Kidney (tissue), 14 donors: ENCODE results near the gene ABLIM3. TPM values are rescaled to one million over a fixed set of nuclear protein-coding genes. Genes with fewer than 3 reads are reported as not detected.

Experiments
- DNase-seq, 5 donors: peaks; one replicate each; pipeline ENCODE4 v3.0.0-alpha.2; 2013 to 2020
- FAIRE-seq: peaks from 2 replicates; lab custom pipeline; 2012; peaks lifted over from hg19 to GRCh38; lab: Jason Lieb, UNC
- H3K27ac ChIP-seq, 2 donors: one replicate each; pipeline ENCODE4 v1.7.0; 2013; ENCODE audit warnings: low read depth in 2 of 2, low read length in 2 of 2, inconsistent platforms in 1 of 2
- H3K27me3 ChIP-seq: one replicate; pipeline ENCODE4 v1.7.1; 2013; ENCODE audit warnings: low read length, inconsistent platforms; ENCODE audit not compliant: control insufficient read depth, insufficient read depth
- H3K36me3 ChIP-seq, 3 donors: one replicate each; pipeline versions ENCODE4 v1.7.0 to v1.7.1; 2013; ENCODE audit warnings: low read length in 3 of 3, control low read depth in 1 of 3, inconsistent platforms in 1 of 3; ENCODE audit not compliant: insufficient read depth in 3 of 3, control insufficient read depth in 2 of 3
- H3K4me1 ChIP-seq, 3 donors: one replicate each; pipeline versions ENCODE4 v1.7.0 to v1.7.1; 2013; ENCODE audit warnings: low read length in 3 of 3, inconsistent platforms in 1 of 3, low read depth in 1 of 3; ENCODE audit not compliant: control insufficient read depth in 2 of 3, insufficient read depth in 2 of 3
- H3K4me3 ChIP-seq, 3 donors: one replicate each; pipeline versions ENCODE4 v1.7.0 to v1.8.1; 2013; ENCODE audit warnings: low read length in 3 of 3, control low read depth in 1 of 3, inconsistent platforms in 1 of 3
- H3K9ac ChIP-seq, 3 donors: one replicate each; pipeline versions ENCODE4 v1.7.0 to v1.7.1; 2013; ENCODE audit warnings: low read length in 3 of 3, control low read depth in 1 of 3, inconsistent platforms in 1 of 3
- H3K9me3 ChIP-seq, 3 donors: one replicate each; pipeline versions ENCODE4 v1.7.0 to v1.7.1; 2013; ENCODE audit warnings: low read length in 3 of 3, control low read depth in 1 of 3, inconsistent platforms in 1 of 3; ENCODE audit not compliant: control insufficient read depth in 2 of 3, insufficient read depth in 1 of 3
- intact Hi-C: fragments of 100-400 bp; cut with DNase I; formaldehyde crosslinking; loops from one replicate; pipeline ENCODE4 v1.11.1; 2022
- polyA plus RNA-seq: library from polyadenylated mRNA; stranded (reverse); fragments of 350-450 nt; fragmentation: Illumina TruSeq; extraction: RNeasy Lipid Tissue Mini Kit (QIAGEN cat#74804); gene quantifications from one replicate; pipeline ENCODE4 v1.2.3, GENCODE V29; 2014; ENCODE audit warnings: low read depth, low replicate concordance; ENCODE audit not compliant: insufficient read depth
- total RNA-seq: library from RNA; stranded (reverse); fragmentation: NEBNext Ultra II Directional; extraction: Animal tissue kit (Norgen Biotek cat#: 25700); gene quantifications from one replicate; pipeline ENCODE4 v1.2.1, GENCODE V29; 2021
- TF ChIP-seq, protein P1 (sequence below): IDR thresholded peaks from 3 replicates; pipeline ENCODE4 v1.5.1; 2012; ENCODE audit warnings: mild to moderate bottlenecking, moderate library complexity, borderline replicate concordance; ENCODE audit not compliant: insufficient read depth; ENCODE audit errors: extremely low read depth
- donor health status: control.
- donor health status: control.
- donor health status: control.
- donor health status: control.
- donor health status: control.
- donor health status: DM: yes; HTN: yes; CAD: no.
- donor health status: Normal renal cell carcinoma (clear cell type).

Gene ABLIM3
- total and polyA plus RNA-seq, 2 donors from 2014 or later, result 20.1 to 21.7 TPM

- no peak for DNase-seq
- FAIRE-seq, result no peak
Measured at GRCh38 chr5:149223081-149223848, 82.0 kb downstream of the ABLIM3 start.

GRCh38 chr5:149224282-149224681, 83.0 kb downstream of the ABLIM3 start:
- H3K36me3 ChIP-seq, result no peaks in the 10 kb centered on the region
- FAIRE-seq (no peak), DNase-seq (no peak)
- no peaks in the 10 kb centered on the region for H3K27me3 ChIP-seq
- peaks cover 0 to 3% (median 0%) of the 10 kb centered on the region in 3 donors for H3K4me1 ChIP-seq
- intact Hi-C loops, result no loop called here
- TF ChIP-seq, protein P1, sequence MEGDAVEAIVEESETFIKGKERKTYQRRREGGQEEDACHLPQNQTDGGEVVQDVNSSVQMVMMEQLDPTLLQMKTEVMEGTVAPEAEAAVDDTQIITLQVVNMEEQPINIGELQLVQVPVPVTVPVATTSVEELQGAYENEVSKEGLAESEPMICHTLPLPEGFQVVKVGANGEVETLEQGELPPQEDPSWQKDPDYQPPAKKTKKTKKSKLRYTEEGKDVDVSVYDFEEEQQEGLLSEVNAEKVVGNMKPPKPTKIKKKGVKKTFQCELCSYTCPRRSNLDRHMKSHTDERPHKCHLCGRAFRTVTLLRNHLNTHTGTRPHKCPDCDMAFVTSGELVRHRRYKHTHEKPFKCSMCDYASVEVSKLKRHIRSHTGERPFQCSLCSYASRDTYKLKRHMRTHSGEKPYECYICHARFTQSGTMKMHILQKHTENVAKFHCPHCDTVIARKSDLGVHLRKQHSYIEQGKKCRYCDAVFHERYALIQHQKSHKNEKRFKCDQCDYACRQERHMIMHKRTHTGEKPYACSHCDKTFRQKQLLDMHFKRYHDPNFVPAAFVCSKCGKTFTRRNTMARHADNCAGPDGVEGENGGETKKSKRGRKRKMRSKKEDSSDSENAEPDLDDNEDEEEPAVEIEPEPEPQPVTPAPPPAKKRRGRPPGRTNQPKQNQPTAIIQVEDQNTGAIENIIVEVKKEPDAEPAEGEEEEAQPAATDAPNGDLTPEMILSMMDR, result no peak
- no peak overlapping the region for H3K9ac ChIP-seq
- no peak overlapping the region for H3K27ac ChIP-seq
- no peaks in the 10 kb centered on the region for H3K9me3 ChIP-seq
- H3K4me3 ChIP-seq, result no peak overlapping the region

More at GRCh38 chr5:149223081-149223848, 82.0 kb downstream of the ABLIM3 start:
- Histone ChIP-seq H3K27ac (no peak overlapping the region), H3K4me3 (no peak overlapping the region), H3K36me3 (no peaks in the 10 kb centered on the region), H3K9me3 (no peaks in the 10 kb centered on the region), H3K4me1 (peaks cover 0 to 3% (median 0%) of the 10 kb centered on the region in 3 donors), H3K9ac (no peak overlapping the region), H3K27me3 (no peaks in the 10 kb centered on the region)
- intact Hi-C loops, result no loop called here
- TF ChIP-seq, protein P1, result no peak

- Histone ChIP-seq H3K36me3 (no peaks in the 10 kb centered on the region), H3K4me3 (no peak overlapping the region), H3K27me3 (no peaks in the 10 kb centered on the region), H3K9ac (no peak overlapping the region), H3K4me1 (peaks cover 0 to 2% (median 0%) of the 10 kb centered on the region in 3 donors), H3K9me3 (no peaks in the 10 kb centered on the region), H3K27ac (no peak overlapping the region)
- TF ChIP-seq, protein P1, result no peak
- no peak for DNase-seq
- FAIRE-seq, result no peak
- intact Hi-C loops, result no loop called here
Measured at GRCh38 chr5:149227168-149227826, 86.0 kb downstream of the ABLIM3 start.
